GM19351 (cell line): ENCODE measurements around the gene PROB1.

Source experiments
- ATAC-seq: cut with Tn5 transposase; IDR thresholded peaks from one replicate; pipeline ENCODE4 v1.9.1; 2021; ENCODE audit warnings: mild to moderate bottlenecking, moderate library complexity; ENCODE audit not compliant: unreplicated experiment

PROB1 gene

DNA sequence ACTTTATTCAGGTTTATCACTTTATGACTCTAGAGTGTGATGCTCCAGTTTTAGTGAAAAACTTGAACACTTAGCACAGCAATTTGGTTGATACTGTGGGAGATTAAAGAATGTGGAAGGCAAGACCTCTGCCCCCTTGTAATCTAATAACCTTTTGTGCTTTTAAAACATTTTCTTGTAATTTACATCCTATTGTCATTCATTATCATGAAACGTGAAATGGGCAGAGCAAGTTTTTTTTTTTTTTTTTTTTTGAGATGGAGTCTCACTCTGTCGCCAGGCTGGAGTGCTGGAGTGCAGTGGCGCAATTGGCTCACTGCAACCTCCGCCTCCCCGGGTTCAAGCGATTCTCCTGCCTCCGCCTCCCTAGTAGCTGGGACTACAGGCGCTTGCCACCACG lies 51.4 kb downstream of the PROB1 start:
- no peak for ATAC-seq

DNA sequence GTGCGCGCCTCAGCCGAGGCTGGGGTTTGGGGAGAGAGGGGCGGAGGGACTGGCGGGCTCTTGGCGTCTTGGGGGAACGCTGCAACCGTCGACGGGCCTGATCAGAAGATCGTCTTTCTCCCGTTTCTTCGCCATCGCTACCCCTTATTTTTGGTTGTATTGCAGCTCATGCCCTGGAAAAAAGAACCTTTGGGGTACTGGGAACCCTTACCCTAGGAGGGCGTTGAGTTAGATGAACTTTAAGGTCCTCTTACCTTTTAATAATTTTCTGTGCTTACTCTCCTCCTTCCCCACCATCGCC lies 52.5 kb downstream of the PROB1 start:
- peak; percentile 58 for ATAC-seq

DNA sequence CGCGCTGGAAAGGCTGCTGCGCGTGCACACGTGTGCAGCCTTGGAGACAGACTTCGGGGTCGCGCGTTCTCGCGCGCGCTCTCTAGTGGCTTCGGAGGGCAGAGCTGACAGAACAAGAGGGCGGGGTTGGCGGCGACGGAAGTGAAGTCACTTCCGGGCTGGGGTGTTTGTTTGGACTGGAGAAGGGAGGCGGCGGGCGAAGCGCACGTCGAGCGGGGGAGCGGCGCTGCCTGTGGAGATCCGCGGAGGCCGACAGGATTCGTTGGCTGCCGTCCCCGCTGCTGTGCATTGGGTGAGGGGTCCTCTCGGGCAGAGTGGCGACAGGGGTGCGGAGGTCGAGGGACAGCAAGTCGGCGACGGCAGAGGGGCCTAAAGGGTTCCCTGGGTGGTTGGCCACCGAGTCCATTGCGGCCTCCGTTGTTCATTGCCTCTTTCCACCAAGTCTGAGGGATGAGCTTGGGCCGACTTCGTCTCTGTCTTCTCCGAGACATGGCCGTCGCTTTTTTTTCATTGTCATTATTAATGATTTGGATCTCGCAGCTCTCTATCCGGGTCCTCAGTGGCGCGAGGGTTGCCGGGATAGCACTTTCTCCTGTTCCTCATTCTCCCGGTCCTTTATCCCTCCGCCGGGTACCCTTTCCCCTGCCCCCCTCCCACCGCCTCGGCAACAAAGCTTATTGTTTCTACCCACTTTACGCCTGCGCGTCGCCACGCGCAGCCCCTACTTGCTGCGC lies 53.0 kb downstream of the PROB1 start, which contains the start of gene PAIP2:
Gene PAIP2, plus strand, starts transcription at position 166 of the 734 bp plus-strand sequence. CDS start 21,931 bp downstream, outside the sequence.
- ATAC-seq: peak; percentile 88

DNA sequence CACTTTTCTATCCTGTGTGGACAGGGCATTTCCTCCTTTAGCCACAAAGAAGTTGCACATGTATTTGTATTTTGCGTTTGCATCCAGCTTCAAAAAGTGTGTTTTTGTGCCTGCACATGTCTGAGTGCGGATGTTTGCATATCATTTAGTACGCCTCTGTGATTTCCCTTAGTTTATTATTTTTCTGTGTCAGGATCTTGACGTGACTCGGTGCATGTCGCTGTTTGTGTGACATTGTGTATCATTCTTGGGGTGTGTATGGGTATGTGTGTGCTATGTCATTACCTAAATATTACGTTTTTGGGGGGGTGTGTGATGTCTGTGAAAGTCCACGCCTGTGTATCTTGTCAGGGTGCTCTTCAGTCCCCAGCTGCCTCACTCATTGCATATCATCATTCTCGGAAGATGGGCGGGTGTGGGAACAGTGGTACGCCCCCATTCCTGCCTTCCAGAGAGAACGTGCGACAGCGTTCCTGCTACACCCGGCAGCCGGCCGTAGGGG lies 53.7 kb downstream of the PROB1 start:
- no peak for ATAC-seq
